GM19372 (cell line): ENCODE data around the gene ZBTB47.

Source experiments
- ATAC-seq: cut with Tn5 transposase; IDR thresholded peaks from one replicate; pipeline ENCODE4 v1.9.1; 2021; ENCODE audit warnings: mild to moderate bottlenecking, low read depth, moderate library complexity; ENCODE audit not compliant: unreplicated experiment

The ZBTB47 gene

GRCh38 chr3:42663581-42664437 lies 10.3 kb downstream of the ZBTB47 start:
- no peak for ATAC-seq

DNA sequence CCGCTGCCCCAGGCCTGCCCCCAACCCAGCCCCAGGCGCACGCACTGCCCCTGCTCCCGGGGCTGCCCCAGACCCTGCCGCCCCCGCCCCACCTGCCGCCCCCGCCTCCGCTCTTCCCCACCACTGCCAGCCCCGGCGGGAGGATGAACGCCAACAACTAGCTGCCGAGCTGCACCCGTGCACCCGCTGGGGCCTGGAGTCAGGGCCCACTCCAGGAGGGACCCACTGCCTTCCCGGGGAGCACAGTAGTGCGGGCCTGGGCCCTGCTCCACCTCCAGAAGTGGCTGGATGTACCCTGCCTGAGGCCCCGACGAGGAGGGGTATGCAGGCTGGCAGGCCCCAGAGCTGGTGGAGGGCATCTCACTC lies 10.9 kb downstream of the ZBTB47 start:
- no peak for ATAC-seq

GRCh38 chr3:42665050-42665878 lies 11.8 kb downstream of the ZBTB47 start:
- no peak for ATAC-seq

DNA sequence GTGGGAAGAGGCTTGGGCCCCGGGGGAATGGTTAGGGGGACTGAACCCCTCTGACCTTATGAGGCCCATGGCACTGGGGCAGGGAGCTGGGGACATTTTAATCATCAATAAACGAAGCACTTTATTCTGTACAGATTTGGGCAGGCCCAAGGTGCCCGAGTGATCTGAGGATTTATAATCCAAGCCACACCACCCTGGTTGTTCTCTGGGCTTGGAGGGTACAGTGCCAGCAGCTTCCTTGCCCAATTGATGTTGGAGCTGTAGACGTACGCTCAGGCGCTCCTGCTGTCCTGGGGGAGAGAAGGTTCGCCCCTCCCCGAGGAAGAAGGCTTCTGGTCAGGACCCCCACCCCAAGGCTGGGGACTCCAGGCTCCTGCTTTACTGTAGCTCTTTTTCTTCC lies 12.5 kb downstream of the ZBTB47 start:
- no peak for ATAC-seq

DNA sequence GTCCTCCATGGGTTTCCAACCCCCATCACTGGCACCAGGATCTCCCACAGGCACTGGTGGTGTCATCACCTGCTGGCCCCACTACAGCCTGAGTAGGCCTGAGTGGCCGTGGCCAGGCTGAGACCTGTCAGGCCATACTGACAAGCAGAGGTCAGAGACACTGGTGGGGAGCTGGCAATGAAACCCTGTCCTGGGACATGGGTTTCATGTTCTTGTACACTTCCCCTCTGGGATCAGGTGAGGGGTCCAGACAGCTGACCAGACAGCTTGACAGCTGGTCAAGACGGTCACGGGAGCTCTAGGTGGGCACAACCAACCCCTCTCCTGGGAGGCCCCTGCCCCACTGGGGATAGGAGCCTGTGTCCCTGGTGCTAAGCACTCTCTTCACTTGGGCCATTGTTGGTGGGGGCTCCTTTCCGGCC lies 13.1 kb downstream of the ZBTB47 start:
- no peak for ATAC-seq

- ATAC-seq = no peak
Measured at GRCh38 chr3:42667096-42667522, 13.6 kb downstream of the ZBTB47 start.

GRCh38 chr3:42667523-42668412 lies 14.3 kb downstream of the ZBTB47 start:
- no peak for ATAC-seq

- ATAC-seq = no peak
Measured at GRCh38 chr3:42668413-42668760, 14.9 kb downstream of the ZBTB47 start.

GRCh38 chr3:42668793-42669217 lies 15.3 kb downstream of the ZBTB47 start:
- ATAC-seq = no peak

DNA sequence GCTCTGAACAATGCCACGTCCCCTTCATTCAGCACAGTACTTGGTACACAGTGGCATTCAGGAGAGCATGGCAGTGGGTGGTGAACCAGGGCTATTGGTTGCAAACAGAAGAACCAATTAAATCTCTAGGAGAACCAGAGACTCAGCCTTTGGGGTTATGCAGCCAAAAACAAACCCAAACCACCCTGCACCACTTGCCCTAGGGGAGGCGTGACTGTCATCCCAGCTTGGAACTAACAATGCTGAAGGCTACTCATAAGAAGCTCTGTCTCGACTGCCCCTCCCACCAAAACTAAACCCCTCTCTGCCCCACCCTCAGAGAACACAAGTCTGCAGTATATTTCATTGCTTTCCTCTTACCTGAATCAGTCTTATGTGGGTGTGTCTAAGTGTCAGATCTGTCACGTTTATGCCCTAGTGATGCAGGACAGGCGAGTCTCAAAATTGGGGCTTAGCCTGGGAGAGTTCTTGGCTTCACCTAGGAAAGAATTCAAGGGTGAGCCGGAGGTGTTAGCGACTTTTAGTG lies 16.6 kb downstream of the ZBTB47 start:
- ATAC-seq = no peak

- no peak for ATAC-seq
Measured at GRCh38 chr3:42670670-42671069, 17.2 kb downstream of the ZBTB47 start.

DNA sequence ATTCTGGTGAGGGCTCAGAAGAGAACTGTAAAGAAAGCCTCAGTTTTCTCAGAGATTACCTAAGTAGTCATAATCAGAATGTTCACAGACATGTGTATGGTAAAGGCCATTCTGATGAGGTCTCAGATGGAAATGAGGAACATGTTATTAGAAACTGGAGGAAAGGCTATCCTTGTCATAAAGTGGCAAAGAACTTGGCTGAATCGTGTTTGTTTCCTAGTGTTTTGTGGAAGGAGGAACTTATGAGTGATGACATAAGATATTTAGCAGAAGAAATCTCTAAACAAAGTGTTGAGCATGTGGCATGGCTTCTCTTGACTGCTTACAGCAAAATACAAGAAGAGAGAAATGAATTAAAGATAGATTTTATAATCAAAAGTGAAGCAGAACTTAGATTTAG lies 19.0 kb downstream of the ZBTB47 start:
- ATAC-seq = no peak

DNA sequence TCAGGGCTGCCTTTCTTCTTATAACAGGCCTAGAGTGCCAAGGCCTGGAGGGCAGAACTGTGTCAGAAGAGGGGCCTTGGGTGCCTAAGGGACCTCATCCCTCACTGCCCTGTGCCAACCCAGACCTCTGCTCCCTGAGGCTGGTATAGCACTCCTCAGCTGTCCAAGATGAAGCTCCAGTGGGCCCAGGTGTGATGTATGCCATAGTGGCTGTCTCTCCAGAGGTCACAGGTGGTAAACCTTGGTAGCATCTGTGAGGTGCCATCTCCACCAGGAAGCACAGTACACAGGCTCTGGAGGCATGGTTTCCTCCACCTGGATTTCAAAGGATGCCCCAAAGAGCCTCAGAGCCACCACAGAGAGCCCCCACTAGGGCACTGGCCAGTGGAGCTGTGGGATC lies 19.6 kb downstream of the ZBTB47 start:
- no peak for ATAC-seq

- ATAC-seq = no peak
Measured at GRCh38 chr3:42674146-42674545, 20.6 kb downstream of the ZBTB47 start.

DNA sequence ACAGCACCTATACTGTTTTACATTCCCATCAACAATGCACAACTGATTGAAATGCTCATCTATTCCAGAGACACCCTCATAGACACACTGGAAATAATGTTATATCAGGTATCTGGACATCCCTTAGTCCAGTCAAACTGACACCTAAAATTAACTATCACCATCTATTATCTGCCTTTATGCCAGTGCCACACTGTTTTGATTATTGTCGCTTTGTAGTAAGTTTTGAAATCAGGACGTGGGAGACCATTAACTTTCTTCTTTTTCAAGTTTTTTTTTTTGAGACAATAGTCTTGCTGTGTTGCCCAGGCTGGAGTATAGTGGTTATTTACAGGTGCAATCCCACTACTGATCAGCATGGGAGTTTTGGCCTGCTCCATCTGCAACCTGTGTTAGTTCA lies 22.4 kb downstream of the ZBTB47 start:
- ATAC-seq = no peak

- no peak for ATAC-seq
Measured at GRCh38 chr3:42678447-42678846, 24.9 kb downstream of the ZBTB47 start.

DNA sequence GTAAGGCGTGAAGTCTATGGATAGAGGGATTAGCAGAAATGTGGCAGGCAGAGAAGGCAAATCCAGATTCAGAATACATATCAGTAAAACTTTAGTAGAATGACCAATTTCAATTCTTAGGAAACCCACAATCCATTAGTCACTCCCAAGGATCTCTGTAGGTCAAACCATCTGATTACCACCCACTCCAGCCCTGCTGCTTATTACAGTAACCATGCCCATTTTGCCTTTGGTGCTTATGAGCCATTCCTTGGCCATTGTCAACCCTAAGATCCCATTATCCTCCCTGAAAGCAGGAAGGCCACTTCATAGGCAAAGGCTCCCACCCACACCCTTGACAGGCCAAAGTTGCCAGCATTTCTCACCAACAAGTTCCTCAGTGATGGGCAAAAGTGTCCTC lies 26.8 kb downstream of the ZBTB47 start:
- no peak for ATAC-seq

DNA sequence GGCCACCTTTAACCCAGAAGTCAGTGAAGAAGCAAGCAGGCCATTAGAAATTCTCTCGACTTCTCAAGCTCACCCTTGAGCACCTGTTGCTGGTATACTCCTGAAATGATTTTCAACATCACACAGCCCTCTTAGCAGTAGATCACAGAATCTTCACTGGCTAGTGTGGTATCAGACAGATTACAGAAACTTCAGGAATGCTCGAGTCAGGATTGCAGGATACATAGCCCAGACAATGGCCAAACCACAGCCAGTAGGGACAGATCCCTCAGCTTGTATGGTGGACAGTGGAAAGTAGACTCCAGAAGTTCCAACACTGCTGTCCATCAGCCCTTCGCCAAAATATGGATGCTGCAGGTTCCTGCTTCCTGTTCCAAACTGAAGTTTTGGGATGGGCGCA lies 27.3 kb downstream of the ZBTB47 start:
- ATAC-seq = no peak

GRCh38 chr3:42681361-42682038 lies 28.0 kb downstream of the ZBTB47 start:
- no peak for ATAC-seq
